GM20000 (cell line): Measurements from ENCODE around the gene LTF.
"Not testable (repeated sequence)": the region's sequence is repeated elsewhere in the genome, so short reads cannot be mapped to it uniquely, and the experiment has no call there.

Source experiments
- DNase-seq: peaks from one replicate; pipeline ENCODE4 v3.0.0; 2012; ENCODE audit warnings: low spot score
- TF ChIP-seq, protein P1 (sequence below): IDR thresholded peaks from 2 replicates; pipeline ENCODE4 v1.5.1; 2012; ENCODE audit warnings: mild to moderate bottlenecking, control low read depth; ENCODE audit errors: extremely low read depth, missing control alignments

Gene LTF

DNA sequence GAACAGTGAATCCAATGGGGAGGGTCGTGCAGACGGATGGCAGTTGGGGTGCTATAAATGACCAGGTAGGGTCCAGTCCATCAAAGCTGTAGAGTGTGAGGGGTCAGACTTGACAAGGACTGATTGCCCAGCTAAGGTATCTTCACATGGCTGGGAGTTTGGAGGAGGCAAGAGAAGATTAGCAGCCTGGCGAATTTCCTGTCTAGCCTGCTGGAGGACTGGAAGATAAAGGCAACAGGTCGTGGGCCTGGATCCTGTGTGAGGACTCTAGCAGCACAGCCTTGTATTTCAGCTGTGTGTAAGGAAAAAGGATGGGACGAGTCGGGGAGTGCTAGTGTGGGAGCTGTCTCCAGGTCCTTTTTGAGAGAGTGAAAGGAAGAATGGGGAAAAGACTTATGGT lies 75.4 kb downstream of the LTF start:
- no peak for DNase-seq
- TF ChIP-seq, protein P1, sequence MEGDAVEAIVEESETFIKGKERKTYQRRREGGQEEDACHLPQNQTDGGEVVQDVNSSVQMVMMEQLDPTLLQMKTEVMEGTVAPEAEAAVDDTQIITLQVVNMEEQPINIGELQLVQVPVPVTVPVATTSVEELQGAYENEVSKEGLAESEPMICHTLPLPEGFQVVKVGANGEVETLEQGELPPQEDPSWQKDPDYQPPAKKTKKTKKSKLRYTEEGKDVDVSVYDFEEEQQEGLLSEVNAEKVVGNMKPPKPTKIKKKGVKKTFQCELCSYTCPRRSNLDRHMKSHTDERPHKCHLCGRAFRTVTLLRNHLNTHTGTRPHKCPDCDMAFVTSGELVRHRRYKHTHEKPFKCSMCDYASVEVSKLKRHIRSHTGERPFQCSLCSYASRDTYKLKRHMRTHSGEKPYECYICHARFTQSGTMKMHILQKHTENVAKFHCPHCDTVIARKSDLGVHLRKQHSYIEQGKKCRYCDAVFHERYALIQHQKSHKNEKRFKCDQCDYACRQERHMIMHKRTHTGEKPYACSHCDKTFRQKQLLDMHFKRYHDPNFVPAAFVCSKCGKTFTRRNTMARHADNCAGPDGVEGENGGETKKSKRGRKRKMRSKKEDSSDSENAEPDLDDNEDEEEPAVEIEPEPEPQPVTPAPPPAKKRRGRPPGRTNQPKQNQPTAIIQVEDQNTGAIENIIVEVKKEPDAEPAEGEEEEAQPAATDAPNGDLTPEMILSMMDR: no peak

DNA sequence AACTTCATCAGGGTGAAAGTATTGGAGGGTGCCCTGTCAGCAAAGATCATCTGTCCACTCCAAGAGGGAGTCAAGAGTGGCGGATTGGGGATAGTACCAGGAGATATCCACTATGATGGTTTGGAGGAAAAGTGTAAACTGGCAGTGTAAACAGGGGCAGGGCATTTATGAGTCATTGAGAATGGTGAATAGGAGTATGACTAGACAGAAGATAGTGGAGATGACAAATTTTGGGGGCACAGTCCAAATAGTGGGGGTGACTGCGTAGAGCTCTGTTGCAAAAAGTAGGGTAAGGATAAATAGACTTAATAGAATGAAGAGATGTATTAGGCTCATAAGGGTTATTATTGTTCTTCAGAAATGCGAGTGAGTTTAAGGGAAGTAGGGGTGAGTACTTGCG lies 75.9 kb downstream of the LTF start:
- not testable (repeated sequence) for DNase-seq

DNA sequence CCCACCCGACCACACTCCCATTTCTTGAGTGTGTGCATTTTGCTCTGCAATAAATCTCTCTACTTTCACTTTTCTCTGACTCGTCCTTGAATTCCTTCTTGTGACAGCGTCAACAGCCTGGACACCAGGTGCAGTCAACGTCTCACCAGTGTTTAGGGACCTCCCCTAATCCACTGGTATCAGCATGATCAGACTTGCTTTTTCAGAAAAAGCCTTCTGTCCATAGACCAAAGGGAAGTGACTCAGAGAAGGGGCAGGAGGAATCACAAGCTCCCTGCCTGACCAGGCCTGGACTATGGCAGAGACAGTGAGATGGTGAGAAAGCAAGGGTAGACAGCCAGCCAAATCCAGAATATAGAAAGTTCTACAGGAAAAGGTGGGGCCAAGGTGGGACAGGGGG lies 78.5 kb downstream of the LTF start:
- TF ChIP-seq, protein P1: no peak
- no peak for DNase-seq
